RPMI7951 (cell line): ENCODE data around the gene POC1B. TPM values are rescaled to one million over a fixed set of nuclear protein-coding genes. Genes with fewer than 3 reads are reported as not detected.
A peak's percentile ranks its signal among the peaks of the same experiment; 100 is the strongest.

Experiments used
- DNase-seq: peaks from one replicate; pipeline ENCODE4 v3.0.0-alpha.2; 2012; ENCODE audit warnings: low read depth
- total RNA-seq: library from RNA; depleted of rRNA; stranded (reverse); fragments of >200 nt; shearing (Covaris generic); gene quantifications from 2 replicates; pipeline ENCODE4 v1.2.3, GENCODE V29; 2014

Gene POC1B
- total RNA-seq, 1 experiment from 2014 or later = 19.9 TPM

DNA sequence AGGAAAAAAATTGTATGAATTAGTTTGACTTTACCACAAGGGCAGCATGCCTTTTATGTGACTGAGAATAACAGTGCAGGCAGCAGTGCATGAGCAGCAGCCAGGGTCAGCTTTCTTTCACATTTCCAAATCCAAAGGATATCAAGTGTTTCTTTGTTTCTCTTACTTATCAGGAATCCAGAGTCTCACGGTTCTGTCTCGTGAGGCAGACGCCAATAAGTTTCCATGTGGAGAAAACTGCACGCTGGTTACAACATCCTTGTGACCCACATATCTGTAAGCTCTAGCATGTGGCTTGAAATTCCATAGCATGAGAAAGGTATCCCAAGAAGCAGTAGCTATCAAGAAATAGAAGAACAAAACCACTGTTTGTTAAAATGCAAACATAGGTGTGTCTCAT, 28.8 kb downstream of the POC1B start:
- no peak for DNase-seq

DNA sequence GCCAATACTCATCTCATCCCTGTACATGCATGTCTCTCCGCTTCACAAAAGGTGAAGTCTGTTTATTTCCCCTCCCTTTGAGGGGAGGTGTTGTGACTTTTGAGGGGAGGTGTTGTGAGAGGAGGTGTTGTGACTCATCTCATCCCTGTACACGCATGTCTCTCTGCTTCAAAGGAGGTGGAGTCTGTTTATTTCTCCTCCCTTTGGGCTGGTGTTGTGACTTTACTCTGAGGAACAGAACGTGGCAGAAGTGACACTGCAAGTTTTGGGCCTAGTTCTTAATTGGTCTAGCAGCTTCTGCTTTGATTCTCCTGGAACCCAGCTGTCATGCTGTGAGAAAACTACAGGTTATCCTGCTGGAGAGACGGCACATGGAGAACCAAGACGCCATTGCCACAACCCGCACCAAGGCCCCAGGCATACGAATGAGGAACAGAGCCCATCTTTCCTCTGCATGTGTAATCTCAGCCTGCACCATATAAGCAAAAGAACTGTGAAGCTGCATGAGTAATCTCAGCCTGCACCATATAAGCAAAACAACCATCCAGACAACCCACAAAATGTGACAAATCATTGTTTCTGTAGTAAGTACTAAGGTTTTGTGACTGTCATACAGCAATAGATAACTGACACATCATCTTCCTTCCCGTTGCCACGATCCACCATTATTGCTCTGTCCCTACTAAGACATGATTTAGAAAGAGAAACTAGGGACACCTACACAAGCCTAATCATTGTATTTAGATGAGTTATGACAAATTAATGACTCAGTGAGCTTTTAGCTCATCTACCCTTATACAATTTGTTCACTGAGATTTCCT, 31.2 kb downstream of the POC1B start:
- peak; percentile 28 for DNase-seq

DNA sequence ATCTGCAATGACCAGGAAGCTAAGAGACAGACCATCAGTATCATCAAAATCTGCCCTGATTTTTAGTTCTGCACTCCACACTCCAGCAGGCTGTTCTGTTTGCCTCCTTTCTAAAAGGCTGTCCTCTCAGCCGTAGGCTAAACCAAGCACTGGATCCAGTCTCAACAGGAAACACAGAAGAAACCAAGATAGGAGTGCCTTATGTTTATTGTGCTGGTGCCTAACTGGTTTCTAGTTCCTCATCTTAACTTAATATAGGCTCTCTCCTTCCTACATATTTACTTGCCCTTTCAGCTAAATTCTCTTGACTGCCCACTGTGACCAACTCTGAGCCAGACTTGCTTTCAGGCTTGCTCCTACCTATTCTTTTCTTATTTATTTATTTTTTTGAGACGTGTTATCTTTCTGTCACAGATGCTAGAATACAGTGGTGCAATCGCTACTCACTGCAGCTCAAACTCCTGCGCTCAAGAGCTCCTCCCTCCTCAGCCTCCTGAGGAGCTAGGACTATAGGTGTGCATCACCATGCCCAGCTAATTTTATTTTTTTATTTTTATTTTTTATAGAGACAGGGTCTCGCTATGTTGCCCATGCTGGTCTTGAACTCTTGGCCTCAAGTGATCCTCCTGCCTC, 32.1 kb downstream of the POC1B start:
- no peak for DNase-seq

DNA sequence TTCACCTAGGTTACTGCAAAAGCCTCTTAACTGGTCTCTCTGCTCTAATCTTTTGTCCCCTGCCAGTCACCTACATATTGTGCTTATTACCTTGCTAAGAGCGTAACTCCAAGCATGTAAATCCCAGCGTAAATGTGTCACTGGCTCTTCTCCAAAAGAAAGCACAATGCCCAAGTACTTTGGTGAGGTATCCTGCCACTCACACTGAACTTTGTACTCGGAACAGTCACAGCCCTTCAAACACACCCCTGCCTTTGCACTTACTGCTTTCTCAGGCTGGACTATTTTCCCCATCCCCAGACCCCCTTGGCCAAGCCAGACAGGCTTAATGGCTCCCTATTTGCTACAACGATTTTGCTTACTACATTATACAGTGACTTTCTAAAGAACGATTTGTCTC, 33.0 kb downstream of the POC1B start:
- DNase-seq = no peak

DNA sequence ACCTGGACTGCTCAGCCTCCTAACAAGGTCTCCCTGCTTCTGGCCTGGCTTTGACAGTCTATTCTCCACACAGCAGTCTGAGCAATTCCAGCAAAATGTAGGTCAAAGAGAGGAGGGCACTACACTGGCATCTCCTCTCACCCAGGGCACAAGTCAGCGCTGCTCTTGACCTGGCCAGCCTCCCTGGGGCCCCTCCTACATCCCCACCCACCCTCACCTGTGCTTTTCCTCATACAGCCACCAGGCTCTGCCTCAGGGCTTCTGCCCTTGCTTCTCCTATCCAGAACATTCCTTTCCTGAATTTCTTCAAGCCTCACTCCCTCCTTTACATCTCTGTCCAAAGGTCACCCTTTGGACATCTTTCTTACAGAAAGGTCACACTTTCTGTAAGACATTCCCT, 34.9 kb downstream of the POC1B start:
- no peak for DNase-seq

DNA sequence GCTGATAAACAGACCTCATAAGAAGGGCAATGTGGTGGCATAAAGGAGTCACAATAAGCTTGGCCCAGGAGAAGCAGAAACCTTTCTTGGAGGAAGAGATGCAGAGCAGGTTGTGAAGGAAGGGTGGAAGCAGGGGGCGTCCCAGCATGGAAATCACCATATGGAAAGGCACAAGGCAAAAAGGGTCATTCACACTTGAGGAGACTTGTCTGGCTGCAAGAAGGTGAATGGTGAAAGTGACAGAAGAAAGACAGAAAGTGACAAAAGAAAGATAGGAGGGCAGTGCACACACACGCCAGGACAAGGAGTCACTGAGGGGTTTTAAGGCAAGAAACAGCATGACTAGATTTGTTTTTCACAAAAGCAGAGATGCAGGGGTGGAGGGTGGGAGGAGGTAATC, 39.6 kb downstream of the POC1B start:
- DNase-seq = no peak

DNA sequence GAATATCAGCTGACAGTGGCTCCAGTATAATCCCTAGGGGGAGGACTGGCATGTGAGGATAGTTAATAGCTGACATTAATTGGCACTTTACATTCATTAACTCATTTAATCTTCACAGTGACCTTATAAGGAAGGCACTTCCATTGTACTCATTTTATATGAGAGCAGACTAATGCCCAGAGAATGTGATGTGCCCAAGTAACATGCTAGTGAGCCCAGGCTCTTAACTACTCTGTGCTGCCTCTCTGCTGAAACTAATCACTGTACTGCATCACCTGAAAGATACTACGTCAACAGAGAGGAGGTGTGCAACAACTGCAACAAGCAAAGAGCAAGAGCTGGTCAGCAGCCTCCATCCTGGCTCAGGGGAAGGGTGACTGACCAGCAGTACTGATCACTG, 41.4 kb downstream of the POC1B start:
- no peak for DNase-seq

DNA sequence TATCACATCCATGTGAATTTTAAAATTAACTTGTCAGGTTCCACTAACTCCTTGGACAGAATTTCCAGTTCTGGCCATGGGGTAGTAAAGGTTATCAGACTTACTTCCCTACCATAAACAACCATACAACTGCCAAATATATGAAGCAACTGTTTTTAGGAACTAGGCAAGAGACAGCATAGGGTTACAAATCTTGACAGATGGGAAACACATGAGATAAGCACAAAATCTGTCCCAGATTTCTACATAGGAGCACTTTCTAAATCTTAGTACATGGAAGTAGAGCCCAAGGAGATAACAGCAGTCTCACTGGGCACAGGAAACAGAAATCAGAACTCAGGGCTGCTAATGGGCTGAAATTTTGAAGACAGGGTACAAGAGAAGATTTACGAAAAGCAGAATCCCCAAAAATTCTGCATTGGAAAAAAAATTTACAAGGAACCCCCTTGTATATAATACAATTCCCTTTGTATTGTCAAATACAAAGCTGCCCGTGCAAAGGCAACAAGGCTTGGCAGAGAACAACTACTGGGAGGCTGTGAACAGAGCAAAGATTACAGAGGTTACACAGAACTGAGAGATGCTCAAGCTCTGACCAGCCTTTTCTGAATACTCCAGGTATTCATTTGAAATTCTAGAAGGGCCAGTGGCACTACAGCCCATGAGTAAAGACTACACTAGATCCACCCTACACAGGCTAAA, 44.5 kb downstream of the POC1B start:
- DNase-seq = no peak

DNA sequence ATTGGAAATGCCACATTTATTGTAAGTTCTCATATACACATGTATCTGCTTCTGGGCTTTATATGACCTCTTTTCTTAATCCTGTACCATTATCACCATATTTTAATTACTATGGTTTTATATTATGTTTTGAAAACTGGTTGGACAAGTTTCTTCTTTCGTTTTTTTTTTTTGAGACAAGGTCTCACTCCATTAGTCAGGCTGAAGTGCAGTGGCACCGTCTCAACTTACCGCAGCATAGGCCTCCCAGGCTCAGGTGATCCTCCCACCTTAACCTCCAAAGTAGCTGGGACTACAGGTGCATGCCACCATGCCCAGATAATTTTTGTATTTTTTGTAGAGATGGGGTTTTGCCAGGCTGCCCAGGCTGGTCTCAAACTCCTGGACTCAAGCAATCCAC, 45.9 kb downstream of the POC1B start:
- DNase-seq = no peak

DNA sequence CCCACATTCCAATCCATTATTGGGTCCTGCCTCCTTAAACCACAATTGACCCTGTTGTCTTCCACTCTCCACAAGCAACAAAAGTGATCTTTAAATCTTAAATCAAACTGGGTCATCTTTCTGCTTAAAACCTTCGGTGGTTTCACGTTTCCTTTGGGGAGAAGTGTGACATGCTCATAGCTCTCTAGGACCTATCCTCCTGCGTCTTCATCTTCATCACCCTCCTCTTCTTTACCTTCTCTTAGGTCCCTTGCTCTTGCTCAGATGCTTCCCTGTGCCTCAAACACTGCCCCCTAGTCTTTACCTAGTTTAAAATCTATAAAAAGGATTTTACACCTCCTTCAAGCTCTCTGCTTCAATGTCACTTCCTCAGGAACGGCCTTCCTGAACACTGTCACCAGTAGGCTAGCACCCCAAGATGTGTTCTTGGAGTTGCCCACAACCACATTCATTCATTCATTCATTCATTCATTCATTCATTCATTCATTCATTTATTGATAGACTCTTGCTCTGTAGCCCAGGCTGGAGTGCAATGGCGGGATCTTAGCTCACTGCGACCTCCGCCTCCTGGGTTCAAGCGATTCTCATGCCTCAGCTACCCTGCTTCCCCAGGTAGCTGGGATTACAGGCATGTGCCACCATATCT, 48.1 kb downstream of the POC1B start:
- DNase-seq = no peak

DNA sequence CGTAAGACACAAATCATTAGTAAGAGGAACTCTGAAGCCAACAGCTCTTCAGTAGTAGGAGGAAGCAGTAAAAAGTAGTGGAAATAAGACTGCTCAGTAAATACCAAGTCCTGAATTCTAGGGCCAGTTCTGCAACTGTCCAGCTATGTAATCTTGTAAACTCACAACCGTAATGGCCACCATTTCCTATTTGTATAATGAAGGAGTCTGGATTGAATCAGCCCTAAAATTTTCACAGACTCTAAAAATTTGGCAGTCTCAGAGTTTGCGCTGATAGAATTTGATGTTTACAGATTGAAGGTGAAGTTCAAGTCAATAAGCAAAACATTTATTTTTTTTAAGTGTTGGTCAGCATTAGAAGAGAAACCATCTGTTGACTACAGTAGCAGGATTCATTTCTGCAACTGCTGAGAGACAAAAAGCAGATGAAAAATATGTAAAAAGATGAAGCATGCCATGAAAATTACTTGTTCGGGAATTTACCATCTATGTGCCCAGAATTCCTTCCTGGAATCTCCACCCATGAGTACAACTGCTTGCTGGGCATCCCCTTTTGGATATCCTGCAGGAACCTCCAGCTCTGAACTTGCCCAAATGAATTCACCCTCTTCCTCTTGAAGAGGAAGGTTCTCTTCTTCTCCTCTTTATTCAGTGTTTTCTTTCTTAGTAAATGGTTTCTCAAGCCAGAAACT, 48.8 kb downstream of the POC1B start:
- DNase-seq = no peak

DNA sequence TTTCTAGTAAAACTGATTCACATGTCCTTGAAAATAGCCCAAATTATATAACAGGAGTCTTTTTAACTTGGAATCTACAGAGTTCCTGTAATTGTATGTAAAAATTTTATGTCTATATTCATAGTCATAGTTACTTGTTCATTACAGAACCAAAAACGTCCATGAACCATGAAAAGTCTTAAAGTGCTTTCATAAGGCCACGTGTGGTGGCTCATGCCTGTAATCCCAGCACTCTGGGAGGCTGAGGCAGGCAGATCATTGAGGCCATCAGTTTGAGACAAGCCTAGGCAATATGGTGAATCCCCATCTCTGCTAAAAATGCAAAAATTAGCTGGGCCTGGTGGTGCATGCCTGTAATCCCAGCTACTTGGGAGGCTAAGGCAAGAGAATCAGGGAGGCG, 49.6 kb downstream of the POC1B start:
- no peak for DNase-seq

DNA sequence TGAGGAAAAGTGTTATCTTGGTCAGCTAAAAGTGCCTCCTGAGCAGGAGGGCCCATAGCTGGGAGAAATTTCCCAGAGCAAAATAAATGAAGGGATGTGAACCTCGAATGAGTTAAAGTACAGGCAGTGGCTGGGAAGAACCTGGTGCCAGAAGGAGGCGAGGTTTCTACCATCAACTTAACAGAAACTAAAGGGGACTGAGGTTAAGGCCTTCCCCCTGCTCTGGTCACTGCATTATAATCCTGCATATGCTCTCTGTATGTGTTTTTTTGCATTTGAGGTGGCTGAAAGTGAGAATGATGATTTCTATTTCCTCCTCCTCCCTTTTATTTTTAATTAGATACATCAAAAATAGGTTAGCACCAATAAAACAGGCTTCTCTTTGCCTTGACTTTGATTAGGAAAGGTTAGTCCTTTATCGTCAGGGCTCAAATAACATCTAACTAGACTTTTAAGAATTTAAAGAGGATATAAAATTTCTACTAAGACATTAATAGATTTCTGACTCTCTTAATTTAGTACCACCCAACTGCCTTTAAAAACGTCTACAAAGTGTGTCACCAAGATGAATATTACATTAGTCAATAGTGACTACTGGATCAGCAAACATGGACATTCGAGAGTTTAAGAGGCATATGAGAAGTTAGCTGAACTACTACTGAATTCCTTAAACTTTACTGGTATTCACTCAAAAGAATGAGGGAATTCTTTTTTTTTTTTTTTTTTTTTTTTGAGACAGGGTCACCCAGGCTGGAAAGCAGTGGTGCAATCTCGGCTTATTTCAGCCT, 50.5 kb downstream of the POC1B start:
- no peak for DNase-seq

DNA sequence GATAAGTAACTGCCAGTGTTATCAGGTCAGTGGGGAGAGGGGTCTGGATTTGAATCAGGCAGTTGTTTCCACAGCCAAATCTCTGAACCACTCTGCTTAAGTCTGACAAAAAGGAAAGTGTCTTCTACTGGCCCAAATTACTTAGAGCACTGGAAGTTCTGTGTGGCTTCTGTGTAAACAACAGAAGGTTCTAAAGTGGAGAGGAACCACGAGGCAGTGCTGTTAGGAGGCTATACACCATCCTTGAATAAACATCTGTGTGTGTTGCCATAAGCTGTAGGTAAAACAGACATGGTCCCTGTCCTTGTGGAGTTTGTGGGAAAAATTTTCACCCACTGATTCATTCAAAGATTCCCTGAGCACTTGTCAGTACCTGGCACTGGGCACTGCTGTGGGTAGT, 51.2 kb downstream of the POC1B start:
- DNase-seq = no peak

DNA sequence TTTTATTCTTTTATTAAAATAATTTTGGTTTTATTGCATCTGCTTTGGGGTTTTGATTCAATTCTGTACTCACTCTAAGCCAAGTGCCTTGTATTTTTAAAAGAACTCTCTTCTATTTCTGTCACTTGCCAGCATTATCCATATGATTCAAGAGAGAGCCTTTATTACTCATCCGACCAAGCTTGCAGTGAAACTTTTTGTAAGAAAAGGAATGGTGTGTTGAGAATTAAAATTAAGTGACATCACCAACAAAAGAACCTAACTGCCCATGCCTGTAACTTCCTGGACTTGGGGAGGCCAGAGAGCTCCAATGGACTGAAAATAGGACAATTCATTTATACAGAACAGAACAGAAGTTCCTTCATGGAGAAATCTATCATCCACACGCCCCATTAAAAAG, 53.3 kb downstream of the POC1B start:
- DNase-seq = peak; percentile 49

DNA sequence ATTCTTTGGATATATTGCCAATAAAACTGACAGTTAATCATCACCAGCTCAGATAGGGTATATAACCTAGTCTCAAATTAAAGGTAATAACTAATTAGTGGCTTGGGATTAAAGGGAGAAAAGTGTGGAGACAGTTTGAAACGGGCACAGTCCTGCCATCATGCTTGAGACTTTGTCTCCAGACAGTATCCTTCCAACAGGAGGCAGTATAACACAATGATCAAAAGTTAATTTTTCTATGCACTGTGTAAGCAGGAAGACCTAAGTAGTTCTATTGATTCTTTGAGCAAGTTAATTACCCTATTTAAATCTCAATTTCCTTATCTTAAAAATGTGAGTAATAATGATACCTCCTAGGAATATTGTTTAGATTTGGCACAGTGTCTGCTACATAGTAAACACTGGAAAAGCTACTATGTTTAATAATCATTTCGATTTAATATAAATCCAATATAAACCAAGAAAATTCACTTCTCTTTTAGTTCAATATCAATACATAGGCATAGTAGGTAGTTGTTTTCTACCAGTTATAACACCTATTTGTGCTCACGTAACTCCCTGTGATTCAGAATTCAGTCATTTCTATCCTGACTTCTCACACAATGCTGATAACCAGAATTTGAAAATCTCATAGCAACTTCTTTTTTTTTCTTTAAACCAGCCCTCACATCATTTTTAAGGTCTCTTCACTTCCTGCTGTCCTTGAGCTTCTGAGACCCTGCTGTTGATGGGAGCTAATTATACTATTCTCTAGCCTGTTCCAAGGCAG, 54.9 kb downstream of the POC1B start:
- DNase-seq = peak; percentile 40

DNA sequence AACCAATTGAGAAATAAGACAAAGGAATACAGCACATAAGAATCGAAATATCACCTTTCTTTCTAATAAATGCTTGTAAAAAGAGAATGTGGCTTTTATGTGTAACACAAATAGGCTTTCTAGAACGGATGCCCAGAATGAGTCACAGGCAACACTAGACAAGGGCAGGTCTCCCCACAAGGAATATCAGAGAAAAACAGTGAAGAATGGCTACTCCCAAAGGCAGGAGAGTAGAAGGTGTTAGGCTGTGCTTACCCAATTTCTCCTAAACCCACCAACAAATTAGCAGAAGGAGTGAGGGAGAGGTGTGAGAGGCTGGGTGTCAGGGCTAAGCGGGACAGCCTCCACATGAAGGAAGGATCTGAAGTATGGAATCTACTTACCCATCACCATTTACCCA, 56.5 kb downstream of the POC1B start:
- peak; percentile 56 for DNase-seq

DNA sequence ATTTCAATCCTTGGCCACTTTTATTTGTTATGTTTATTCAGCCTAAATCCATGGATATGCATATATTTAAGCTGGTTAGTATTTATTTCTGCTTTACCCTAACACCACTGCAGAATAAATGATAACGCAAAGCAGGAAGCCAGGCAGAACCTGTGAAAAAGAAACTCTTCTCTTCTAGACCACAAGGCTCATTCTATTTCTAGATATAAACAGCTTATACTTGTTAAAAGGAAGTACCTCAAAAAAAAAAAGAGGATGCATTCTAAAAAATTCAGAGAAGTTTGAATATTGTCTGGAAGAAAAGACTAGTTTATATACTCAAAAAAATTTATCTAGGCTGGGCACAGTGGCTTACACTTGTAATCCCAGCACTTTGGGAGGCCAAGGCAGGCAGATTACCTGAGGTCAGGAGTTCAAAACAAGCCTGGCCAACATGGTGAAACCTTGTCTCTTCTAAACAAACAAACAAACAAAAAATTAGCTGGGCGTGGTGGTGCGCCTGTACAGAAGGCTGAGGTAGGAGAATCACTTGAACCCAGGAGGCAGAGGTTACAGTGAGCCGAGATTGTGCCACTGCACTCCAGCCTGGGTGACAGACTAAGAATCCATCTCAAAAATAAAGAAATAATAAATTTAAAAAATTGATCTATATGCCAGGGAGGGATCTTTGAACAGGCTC, 57.1 kb downstream of the POC1B start:
- no peak for DNase-seq

DNA sequence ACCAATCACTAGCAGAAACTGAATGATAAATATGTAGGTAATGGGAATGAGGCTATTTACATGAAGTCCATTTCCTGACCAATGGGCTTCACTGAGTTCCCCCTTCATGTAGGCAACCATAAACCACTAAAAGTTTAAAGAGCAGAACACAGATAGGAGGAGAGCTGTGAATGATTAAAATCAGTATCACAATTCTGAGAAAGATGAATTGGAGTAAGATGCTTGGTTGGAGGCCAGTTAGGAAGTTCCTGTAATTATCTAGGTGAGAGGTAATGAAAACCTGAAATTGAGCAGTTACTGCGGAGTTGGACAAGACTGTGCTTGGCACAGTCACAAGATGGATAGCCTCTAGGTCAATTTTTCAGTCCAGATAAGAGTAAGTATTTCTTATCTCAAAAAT, 57.8 kb downstream of the POC1B start:
- no peak for DNase-seq
